ENCODE measurements around the gene CSNK2A1. TPM values are rescaled to one million over a fixed set of nuclear protein-coding genes. Genes with fewer than 3 reads are reported as not detected.
A peak's percentile ranks its signal among the peaks of the same experiment; 100 is the strongest.

The CSNK2A1 gene
- total and polyA plus RNA-seq, 2 of the 8 experiments (the other 6 are each of a cell fraction or from before 2014, with no cell fraction given), result 117 to 260 TPM

DNA sequence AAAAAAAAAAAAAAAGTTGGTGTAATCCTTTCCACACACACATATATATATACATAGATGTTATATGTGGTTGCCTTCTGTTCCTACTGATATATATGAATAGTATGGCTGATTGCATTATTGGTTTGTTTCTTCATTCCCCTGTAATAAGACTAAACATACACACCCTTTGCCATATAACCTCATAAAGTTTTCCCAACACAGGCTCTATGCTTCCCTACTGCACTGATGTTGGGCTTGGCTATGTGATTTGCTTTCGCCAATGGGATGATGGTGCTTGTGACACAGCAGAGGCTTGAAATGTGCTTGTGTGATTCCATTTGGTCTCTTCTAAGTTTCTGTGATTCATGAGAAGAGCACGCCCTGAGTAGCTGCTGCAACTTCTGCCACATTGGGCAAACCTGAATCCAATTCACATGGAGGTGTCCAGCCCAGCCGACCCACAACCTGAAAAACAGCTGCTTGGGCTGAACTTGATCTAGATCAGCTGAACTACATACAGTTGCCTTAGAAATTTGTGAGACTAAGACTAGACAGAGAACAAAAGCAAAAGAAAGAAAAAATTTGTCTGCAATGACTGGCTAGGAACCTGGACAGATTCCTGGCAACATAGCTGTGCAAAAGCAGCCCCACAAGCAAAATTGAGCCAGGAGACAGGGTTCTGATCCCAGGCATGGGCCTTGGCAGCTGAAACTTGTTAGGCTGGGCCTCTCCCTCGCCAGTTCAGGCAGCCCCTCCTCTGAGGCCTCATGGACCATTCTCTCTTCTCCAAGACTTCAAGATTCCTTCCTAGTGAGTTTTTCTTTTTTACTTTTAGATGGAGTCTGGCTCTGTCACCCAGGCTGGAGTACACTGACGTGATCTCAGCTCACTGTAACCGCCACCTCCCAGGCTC, 67.9 kb downstream of the CSNK2A1 start:
- TF ChIP-seq TAF7 (optimal IDR thresholded peaks at IDR 0.05; ENCODE audit: borderline replicate concordance, low read depth, low read length), result no peak
- TF ChIP-seq POLR2A (IDR thresholded peaks at IDR 0.05; ENCODE audit: control extremely low read depth in 1 of 2, low read depth in 2 of 2, low read length in 2 of 2), result peak in 1 of 2 experiments; percentile 19; a peak in 1 of 3 replicates
- DNase-seq (ENCODE audit: low read depth in 1 of 2, low spot score in 2 of 2), result no peak
- H2BK120ac ChIP-seq (replicated peaks; ENCODE audit: low read depth, low read length), result no peak overlapping the region
- CTCF ChIA-PET (ENCODE audit: partially characterized antibody), result interaction anchor here (0.6 to 5.3 kb wide), 11 partner anchors 10 to 193 kb away, joined by 3 to 36 read pairs (median 4); partner anchors contain the start of gene TBC1D20
- no peak for FAIRE-seq
- no peaks in the 10 kb centered on the region for H3K4me1 ChIP-seq (replicated peaks in 1 of 4; ENCODE audit: control insufficient read depth in 3 of 4, insufficient read depth in 4 of 4, low read length in 3 of 4)
- H4K5ac ChIP-seq (ENCODE audit: insufficient read length, low read depth, low read length), result no peak overlapping the region
- no peak overlapping the region for H3K4me2 ChIP-seq (ENCODE audit: insufficient read depth in 1 of 2, low read depth in 2 of 2, low read length in 2 of 2)
- no peak overlapping the region for H3K4ac ChIP-seq (replicated peaks; ENCODE audit: insufficient read length, low read depth, low read length)
- H3K56ac ChIP-seq (replicated peaks; ENCODE audit: insufficient read length, low read depth, low read length), result no peak overlapping the region
- no peak overlapping the region for H2AK5ac ChIP-seq (ENCODE audit: low read depth, low read length)
- no peak overlapping the region for H2AFZ ChIP-seq (ENCODE audit: low read length)
- H3K9me3 ChIP-seq (ENCODE audit: insufficient read depth in 2 of 2, low read depth in 1 of 2, low read length in 1 of 2), result peaks cover 2 to 5% of the 10 kb centered on the region in 2 experiments; a peak in 2 of 4 replicates
- H3K36me3 ChIP-seq (ENCODE audit: control insufficient read depth in 2 of 4, insufficient read depth in 4 of 4, low read length in 3 of 4), result peaks cover 0 to 15% (median 12%) of the 10 kb centered on the region in 4 experiments; a peak in 6 of 8 replicates
- no peaks in the 10 kb centered on the region for H3K79me2 ChIP-seq (ENCODE audit: control insufficient read depth in 1 of 2, insufficient read depth in 2 of 2, low read length in 2 of 2)
- H2BK5ac ChIP-seq (ENCODE audit: low read depth, low read length), result no peak overlapping the region
- H4K91ac ChIP-seq (replicated peaks; ENCODE audit: insufficient read length, low read length), result no peak overlapping the region
- 92% methylated on average over 6 of the region's 6 CpGs; no CpG with 5 or more reads in 1 of the 2 experiments for WGBS, 2 experiments (ENCODE audit: extremely low coverage in 1 of 2, insufficient coverage in 1 of 2, insufficient read length in 1 of 2, insufficient replicate concordance in 2 of 2, low coverage in 1 of 2, low lambda C conversion rate in 2 of 2, missing lambda C conversion rate in 1 of 2)
- H3K18ac ChIP-seq (ENCODE audit: extremely low read depth, low read length), result no peak overlapping the region
- no peak overlapping the region for H4K8ac ChIP-seq (ENCODE audit: extremely low read depth, insufficient read depth, low read length)
- no peak overlapping the region for H3K4me3 ChIP-seq (ENCODE audit: extremely low read depth in 1 of 4, insufficient read depth in 2 of 4, low read depth in 3 of 4, low read length in 4 of 4)
- no peak overlapping the region for H3K14ac ChIP-seq (ENCODE audit: insufficient read length)
- no peaks in the 10 kb centered on the region for H3K23me2 ChIP-seq (ENCODE audit: low read depth, low read length)
- H3K9ac ChIP-seq (replicated peaks in 1 of 4; ENCODE audit: extremely low read depth in 1 of 4, low read depth in 3 of 4, low read length in 3 of 4), result no peak overlapping the region
- H3K79me1 ChIP-seq (ENCODE audit: low read depth, low read length), result no peaks in the 10 kb centered on the region
- H3K27ac ChIP-seq (ENCODE audit: low read depth, low read length), result no peak overlapping the region
- H2BK15ac ChIP-seq (ENCODE audit: low read length), result no peak overlapping the region
- no peak overlapping the region for H2BK12ac ChIP-seq (ENCODE audit: low read depth, low read length)
- H2BK20ac ChIP-seq (ENCODE audit: low read length), result no peak overlapping the region
- no peak overlapping the region for H3K23ac ChIP-seq (ENCODE audit: insufficient read length)
- H4K20me1 ChIP-seq (replicated peaks in 1 of 2; ENCODE audit: control insufficient read depth in 1 of 2, insufficient read depth in 2 of 2, low read length in 2 of 2), result peaks cover 0 to 2% of the 10 kb centered on the region in 2 experiments
- POLR2A ChIA-PET (ENCODE audit: partially characterized antibody), result interaction anchor here (1.0 to 2.3 kb wide), 8 partner anchors 10 to 128 kb away, joined by 3 to 16 read pairs (median 4); partner anchors contain the start of gene TBC1D20
- H3K27me3 ChIP-seq (replicated peaks in 1 of 4; ENCODE audit: control insufficient read depth in 3 of 4, extremely low read depth in 1 of 4, insufficient read depth in 3 of 4, low read length in 3 of 4), result no peaks in the 10 kb centered on the region

All from H1 (cell line).